ENCODE data around the gene SETMAR.

Gene SETMAR

GRCh38 chr3:4351164-4351855 lies 48.1 kb downstream of the SETMAR start:
- DNase-seq (ENCODE audit: low spot score): no peak

DNA sequence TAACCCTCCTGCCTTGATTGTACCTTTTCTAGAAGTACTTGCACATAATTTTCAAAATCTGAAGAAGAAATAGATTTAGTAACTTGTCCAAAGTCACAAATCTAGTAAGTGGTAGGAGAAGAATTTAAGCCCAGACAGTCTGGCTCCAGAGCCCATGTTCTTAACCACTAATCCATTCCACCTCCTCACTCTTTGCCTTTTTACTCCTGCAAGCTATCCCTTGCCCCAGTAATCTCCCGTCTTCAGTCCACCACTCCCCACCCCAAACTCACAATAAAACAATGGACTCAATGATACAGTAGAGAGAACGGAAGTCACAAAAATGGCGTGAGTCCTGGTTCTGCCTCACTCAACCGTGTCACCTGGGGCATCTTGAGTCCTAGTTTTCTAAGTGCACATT lies 48.7 kb downstream of the SETMAR start:
- no peak for DNase-seq (ENCODE audit: low spot score)

DNA sequence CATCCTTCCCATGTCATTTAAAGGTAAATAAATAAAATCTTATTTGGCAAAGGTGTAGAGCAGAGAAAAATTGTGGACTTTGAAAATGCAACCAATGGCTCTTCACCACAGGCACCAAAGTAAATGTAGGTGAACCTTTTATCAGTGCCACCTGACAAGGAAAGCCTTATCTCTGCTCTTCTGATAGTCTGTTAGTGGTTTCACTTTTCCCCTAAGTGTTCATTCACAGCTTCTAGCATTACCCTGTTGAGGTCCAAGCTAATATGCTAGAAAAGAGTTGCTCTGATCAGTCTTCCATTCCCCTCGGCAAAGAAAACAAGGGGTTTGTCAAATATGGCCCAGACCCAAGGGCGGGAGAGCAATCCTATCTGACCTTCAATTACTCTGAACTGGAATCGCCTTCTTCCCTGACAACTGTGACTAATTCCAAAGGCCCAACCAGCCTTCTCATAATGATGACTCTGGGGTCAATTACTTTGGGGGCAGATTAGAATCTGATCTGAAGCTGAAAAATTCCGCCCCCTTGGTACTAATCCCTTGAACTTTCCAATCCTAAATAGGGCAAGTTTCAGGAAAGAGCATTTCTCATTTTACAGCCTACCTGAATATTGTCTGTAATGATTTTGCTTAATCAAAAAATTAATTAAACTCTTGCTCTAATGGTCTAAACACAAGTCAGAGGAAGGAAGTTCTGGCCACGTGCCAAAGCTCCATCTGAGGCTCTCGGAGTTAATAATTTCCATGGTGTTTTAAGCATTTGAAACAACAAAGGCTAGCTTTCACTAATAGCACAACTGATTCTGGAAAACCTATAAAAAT lies 52.4 kb downstream of the SETMAR start:
- no peak for DNase-seq (ENCODE audit: low spot score)

DNA sequence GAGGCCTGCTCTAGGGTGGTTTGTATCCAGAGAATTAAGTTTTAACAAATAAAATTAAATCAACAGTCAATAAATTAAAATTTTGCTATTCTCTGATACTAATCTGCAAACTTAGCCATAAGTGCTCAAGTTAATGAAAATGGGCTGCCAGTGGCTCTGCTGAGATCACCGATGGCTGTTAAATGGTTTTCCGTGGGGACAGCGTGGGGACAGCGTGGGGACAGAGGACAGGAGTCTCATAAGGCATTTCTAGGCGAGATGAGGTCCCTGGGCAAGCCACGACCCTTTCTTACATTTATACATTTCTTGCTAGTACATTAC lies 53.0 kb downstream of the SETMAR start:
- DNase-seq (ENCODE audit: low spot score): no peak

- DNase-seq (ENCODE audit: low spot score): no peak
These were observed 53.6 kb downstream of the SETMAR start for GRCh38 chr3:4356546-4357410.

DNA sequence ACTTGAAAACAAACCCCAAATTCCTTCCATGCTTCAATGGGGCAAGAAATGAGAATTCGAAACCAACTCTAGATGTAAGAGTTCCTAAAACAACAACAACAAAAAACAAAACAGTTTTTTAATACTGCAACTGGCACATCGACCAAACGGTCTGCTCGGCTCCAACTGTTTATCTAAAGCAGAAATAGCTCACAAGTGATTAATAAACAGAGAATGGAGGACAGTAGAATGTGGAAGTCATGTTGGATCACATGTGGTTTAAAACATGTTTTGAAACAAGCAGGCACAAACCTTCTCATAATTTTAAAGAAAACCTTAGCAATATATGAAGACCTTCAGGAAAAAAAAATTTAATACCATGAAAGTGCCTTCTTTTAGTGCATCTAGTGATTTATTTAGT lies 55.1 kb downstream of the SETMAR start:
- DNase-seq (ENCODE audit: low spot score): no peak

- no peak for DNase-seq (ENCODE audit: low spot score)
These were observed 56.8 kb downstream of the SETMAR start for GRCh38 chr3:4359805-4360502.

GRCh38 chr3:4360817-4361216 lies 57.6 kb downstream of the SETMAR start:
- no peak for DNase-seq (ENCODE audit: low spot score)

DNA sequence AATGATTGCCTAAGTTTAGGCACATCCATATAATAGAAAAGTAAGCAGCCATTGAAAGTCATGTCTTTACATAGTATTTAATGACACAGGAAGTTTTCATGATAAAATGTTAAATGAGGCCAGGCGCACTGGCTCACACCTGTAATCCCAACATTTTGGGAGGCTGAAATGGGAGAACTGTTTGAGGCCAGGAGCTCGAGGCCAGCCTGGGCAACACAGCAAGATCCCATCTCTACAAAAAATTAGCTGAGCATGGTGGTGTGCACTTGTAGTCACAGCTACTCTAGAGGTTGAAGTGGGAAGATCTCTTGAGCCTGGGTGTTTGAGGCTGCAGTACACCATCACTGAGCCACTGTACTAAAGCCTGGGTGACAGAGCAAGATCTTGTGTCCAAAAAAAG lies 59.4 kb downstream of the SETMAR start:
- no peak for DNase-seq (ENCODE audit: low spot score)
